H9 (cell line): ENCODE data around the gene GIMAP1. TPM values are rescaled to one million over a fixed set of nuclear protein-coding genes. Genes with fewer than 3 reads are reported as not detected.

Experiments used
- DNase-seq: peaks from one replicate; pipeline ENCODE4 v3.0.0-alpha.2; 2017
- H2AFZ ChIP-seq: one replicate; pipeline ENCODE4 v1.6.1; 2013; ENCODE audit warnings: mild to moderate bottlenecking, low read length, control low read depth, moderate library complexity
- H2AK5ac ChIP-seq: 2 replicates; pipeline ENCODE4 v1.6.1; 2013; ENCODE audit warnings: low read length, control low read depth, mixed read lengths; ENCODE audit not compliant: insufficient read length
- H2BK120ac ChIP-seq: one replicate; pipeline ENCODE4 v1.6.1; 2013; ENCODE audit warnings: low read depth, mild to moderate bottlenecking, low read length, control low read depth, inconsistent platforms; ENCODE audit not compliant: poor library complexity, severe bottlenecking
- H2BK12ac ChIP-seq: 2 replicates; pipeline ENCODE4 v1.6.1; 2013; ENCODE audit warnings: low read length, control low read depth, mixed read lengths, low read depth; ENCODE audit not compliant: insufficient read length
- H2BK15ac ChIP-seq: 2 replicates; pipeline ENCODE4 v1.6.1; 2013; ENCODE audit warnings: low read depth, low read length, control low read depth
- H2BK20ac ChIP-seq: one replicate; pipeline ENCODE4 v1.6.1; 2013; ENCODE audit warnings: low read depth, mild to moderate bottlenecking, low read length, control low read depth, inconsistent platforms; ENCODE audit not compliant: poor library complexity, severe bottlenecking
- H2BK5ac ChIP-seq: 2 replicates; pipeline ENCODE4 v1.6.1; 2013; ENCODE audit warnings: low read length, control low read depth, mixed read lengths; ENCODE audit not compliant: insufficient read length
- H3K14ac ChIP-seq: 2 replicates; pipeline ENCODE4 v1.6.1; 2013; ENCODE audit warnings: low read length, control low read depth; ENCODE audit not compliant: insufficient read depth
- H3K18ac ChIP-seq: 2 replicates; pipeline ENCODE4 v1.6.1; 2013; ENCODE audit warnings: low read depth, mild to moderate bottlenecking, mixed read lengths, low read length, control low read depth; ENCODE audit not compliant: insufficient read length
- H3K23ac ChIP-seq: 2 replicates; pipeline ENCODE4 v1.6.1; 2013; ENCODE audit warnings: low read length, control low read depth, mixed read lengths, low read depth; ENCODE audit not compliant: insufficient read length
- H3K23me2 ChIP-seq: 2 replicates; pipeline ENCODE4 v1.6.1; 2013; ENCODE audit warnings: low read depth, mild to moderate bottlenecking, mixed read lengths, low read length, control low read depth; ENCODE audit not compliant: insufficient read length, poor library complexity, severe bottlenecking
- H3K27ac ChIP-seq: 2 replicates; pipeline ENCODE4 v1.5.1; 2013; ENCODE audit warnings: low read length, control low read depth, mixed read lengths, low read depth; ENCODE audit not compliant: insufficient read length
- H3K27me3 ChIP-seq: 2 replicates; pipeline ENCODE4 v1.6.1; 2013; ENCODE audit warnings: low read length, control low read depth, inconsistent platforms; ENCODE audit not compliant: insufficient read depth
- H3K4ac ChIP-seq: 2 replicates; pipeline ENCODE4 v1.6.1; 2013; ENCODE audit warnings: low read depth, mild to moderate bottlenecking, control low read depth, inconsistent platforms, low read length, moderate library complexity
- H3K4me1 ChIP-seq: 2 replicates; pipeline ENCODE4 v1.6.1; 2013; ENCODE audit warnings: low read length, control low read depth, inconsistent platforms; ENCODE audit not compliant: insufficient read depth
- H3K4me2 ChIP-seq: 2 replicates; pipeline ENCODE4 v1.6.1; 2013; ENCODE audit warnings: low read length, control low read depth, mixed read lengths; ENCODE audit not compliant: insufficient read length, insufficient read depth
- H3K56ac ChIP-seq: 2 replicates; pipeline ENCODE4 v1.6.1; 2013; ENCODE audit warnings: low read depth, mild to moderate bottlenecking, mixed read lengths, low read length, control low read depth; ENCODE audit not compliant: insufficient read length
- H3K79me1 ChIP-seq: 2 replicates; pipeline ENCODE4 v1.6.1; 2013; ENCODE audit warnings: low read depth, mild to moderate bottlenecking, moderate library complexity, low read length, control low read depth, inconsistent platforms; ENCODE audit not compliant: insufficient read depth, poor library complexity, severe bottlenecking
- H3K79me2 ChIP-seq: 2 replicates; pipeline ENCODE4 v1.6.1; 2013; ENCODE audit warnings: low read length, control low read depth, inconsistent platforms; ENCODE audit not compliant: insufficient read depth
- H3K9ac ChIP-seq: 2 replicates; pipeline ENCODE4 v1.6.1; 2013; ENCODE audit warnings: low read length, control low read depth, mixed read lengths; ENCODE audit not compliant: insufficient read length; ENCODE audit errors: extremely low read depth
- H3K9me3 ChIP-seq: one replicate; pipeline ENCODE4 v1.6.1; 2013; ENCODE audit warnings: low read depth, low read length, inconsistent platforms; ENCODE audit not compliant: control insufficient read depth
- H3T11ph ChIP-seq: one replicate; pipeline ENCODE4 v1.6.1; 2013; ENCODE audit warnings: mild to moderate bottlenecking, low read length, control low read depth, inconsistent platforms
- H4K20me1 ChIP-seq: one replicate; pipeline ENCODE4 v1.6.1; 2013; ENCODE audit not compliant: control insufficient read depth, insufficient read length, insufficient read depth
- H4K5ac ChIP-seq: 2 replicates; pipeline ENCODE4 v1.6.1; 2013; ENCODE audit warnings: low read depth, mild to moderate bottlenecking, mixed read lengths, low read length, control low read depth; ENCODE audit not compliant: insufficient read length
- H4K8ac ChIP-seq: replicated peaks from 2 replicates; pipeline ENCODE4 v1.6.1; 2013; ENCODE audit warnings: low read length, control low read depth, mixed read lengths, low read depth; ENCODE audit not compliant: insufficient read length
- H4K91ac ChIP-seq: 2 replicates; pipeline ENCODE4 v1.6.1; 2013; ENCODE audit warnings: low read depth, mild to moderate bottlenecking, moderate library complexity, mixed read lengths, low read length, control low read depth; ENCODE audit not compliant: insufficient read length
- H3K27ac Mint-ChIP-seq, 3 experiments: 2 replicates in 2 of 3; 3 replicates in 1 of 3; pipeline ENCODE4 v1.8.0; 2020 to 2021; ENCODE audit warnings: mixed read lengths in 3 of 3, mild to moderate bottlenecking in 1 of 3, moderate library complexity in 1 of 3
- H3K27me3 Mint-ChIP-seq: 2 replicates; pipeline ENCODE4 v1.8.0; 2021; ENCODE audit warnings: low read depth, mild to moderate bottlenecking, moderate library complexity, mixed read lengths
- H3K36me3 Mint-ChIP-seq, 3 experiments: 2 replicates in 2 of 3; 3 replicates in 1 of 3; pipeline ENCODE4 v1.8.0; 2020 to 2021; ENCODE audit warnings: low read depth in 3 of 3, mixed read lengths in 3 of 3; ENCODE audit not compliant: insufficient read depth in 1 of 3
- H3K4me1 Mint-ChIP-seq, 2 experiments: 2 replicates each; pipeline ENCODE4 v1.8.0; 2020; ENCODE audit warnings: mixed read lengths in 2 of 2
- H3K4me3 Mint-ChIP-seq, 2 experiments: 2 replicates in 1 of 2; 3 replicates in 1 of 2; pipeline ENCODE4 v1.8.0; 2020 to 2021; ENCODE audit warnings: mild to moderate bottlenecking in 2 of 2, mixed read lengths in 2 of 2, moderate library complexity in 1 of 2
- H3K9me3 Mint-ChIP-seq, 2 experiments: 2 replicates in 1 of 2; 3 replicates in 1 of 2; pipeline ENCODE4 v1.8.0; 2020; ENCODE audit warnings: mild to moderate bottlenecking in 2 of 2, mixed read lengths in 2 of 2, moderate library complexity in 1 of 2
- CTCF ChIP-seq: fragments of 200-600 bp; sonication (generic); conservative IDR thresholded peaks from 3 replicates; pipeline ENCODE4 v1.8.0; 2021; ENCODE audit warnings: antibody characterized with exemption, mild to moderate bottlenecking
- WGBS: extraction: QIAGEN DNeasy Blood & Tissue Kit; methylation state at CpG from one replicate; pipeline ENCODE4 v1.1.7; 2013; ENCODE audit warnings: missing lambda C conversion rate, low lambda C conversion rate, mixed read lengths; ENCODE audit not compliant: insufficient read length; ENCODE audit errors: extremely low coverage; 5-methylcytosine and 5-hydroxymethylcytosine counted together
- total RNA-seq: library from RNA; stranded (reverse); gene quantifications from 2 replicates; pipeline ENCODE4 v1.2.1, GENCODE V29; 2021

GIMAP1 gene
- total RNA-seq, 1 experiment from 2014 or later, result not detected

DNA sequence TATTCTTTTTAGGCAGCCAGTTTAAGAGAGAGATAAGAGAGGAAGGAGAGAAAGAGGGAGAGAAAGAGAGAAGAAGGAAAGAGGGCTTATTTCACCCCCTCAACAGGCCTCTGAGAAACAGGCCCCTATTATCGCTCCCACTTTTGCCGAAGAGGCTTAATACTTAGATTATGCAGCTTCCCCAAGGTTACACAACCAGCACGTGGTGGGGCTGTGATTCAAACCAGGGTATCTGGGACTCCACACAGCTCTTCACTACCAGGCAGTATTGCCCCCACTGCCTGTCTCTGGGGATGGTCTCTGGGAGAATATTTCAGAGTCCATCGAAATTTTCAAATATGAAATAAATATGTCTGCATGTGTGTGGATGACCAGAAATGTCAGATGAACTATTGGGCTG is 3.0 kb downstream of the GIMAP1 start:
- no peak overlapping the region for H3K4me2 ChIP-seq
- H3K9me3 ChIP-seq, result no peaks in the 10 kb centered on the region
- no peak overlapping the region for H4K5ac ChIP-seq
- no peak overlapping the region for H3K27ac ChIP-seq
- no peaks in the 10 kb centered on the region for H3K4me1 ChIP-seq
- no peak for TF ChIP-seq CTCF
- H4K8ac ChIP-seq, result no peak overlapping the region
- no peaks in the 10 kb centered on the region for H4K20me1 ChIP-seq
- Mint-ChIP-seq H3K27ac (no peak overlapping the region), H3K27me3 (peaks cover 100% of the 10 kb centered on the region), H3K9me3 (peaks cover 0 to 21% of the 10 kb centered on the region in 2 experiments; a peak in 2 of 5 replicates), H3K4me1 (no peaks in the 10 kb centered on the region), H3K4me3 (no peak overlapping the region), H3K36me3 (no peaks in the 10 kb centered on the region)
- no CpG with 5 or more reads among the region's 4 CpGs for WGBS
- H2AFZ ChIP-seq, result no peak overlapping the region
- H2BK12ac ChIP-seq, result no peak overlapping the region
- no peak overlapping the region for H2BK5ac ChIP-seq
- peaks cover 4% of the 10 kb centered on the region; the same call in 1 of the 2 replicates for H3K27me3 ChIP-seq
- no peak overlapping the region for H3K9ac ChIP-seq
- no peak overlapping the region for H2BK120ac ChIP-seq
- no peak overlapping the region for H2BK20ac ChIP-seq
- no peaks in the 10 kb centered on the region for H3K79me2 ChIP-seq
- H3T11ph ChIP-seq, result no peak overlapping the region
- no peak overlapping the region for H3K56ac ChIP-seq
- H3K23me2 ChIP-seq, result no peaks in the 10 kb centered on the region
- no peak overlapping the region for H3K18ac ChIP-seq
- H3K79me1 ChIP-seq, result no peaks in the 10 kb centered on the region
- H3K14ac ChIP-seq, result no peak overlapping the region
- H3K23ac ChIP-seq, result no peak overlapping the region
- no peak overlapping the region for H4K91ac ChIP-seq
- no peak overlapping the region for H3K4ac ChIP-seq
- no peak overlapping the region for H2AK5ac ChIP-seq
- DNase-seq, result no peak
- H2BK15ac ChIP-seq, result no peak overlapping the region
